Endothelial cell of umbilical vein (primary cell): Measurements from ENCODE around the gene MARK1.
"Not testable (repeated sequence)": the region's sequence is repeated elsewhere in the genome, so short reads cannot be mapped to it uniquely, and the experiment has no call there.

Experiments
- EZH2 ChIP-seq: IDR thresholded peaks from 2 replicates; pipeline ENCODE4 v1.6.1; 2012; ENCODE audit warnings: borderline replicate concordance, low read depth, mild to moderate bottlenecking, moderate library complexity, low read length, inconsistent platforms; ENCODE audit not compliant: severe bottlenecking
- FOS ChIP-seq: IDR thresholded peaks from 2 replicates; pipeline ENCODE4 v1.6.1; 2011; ENCODE audit warnings: mild to moderate bottlenecking, low read length, moderate library complexity, borderline replicate concordance; ENCODE audit not compliant: insufficient read depth
- GATA2 ChIP-seq: IDR thresholded peaks from 2 replicates; pipeline ENCODE4 v1.7.0; 2011; ENCODE audit warnings: low read depth, mild to moderate bottlenecking, moderate library complexity, mixed read lengths, low read length; ENCODE audit not compliant: insufficient read length, insufficient read depth
- JUN ChIP-seq: IDR thresholded peaks from 2 replicates; pipeline ENCODE4 v1.6.1; 2011; ENCODE audit warnings: borderline replicate concordance, low read depth; ENCODE audit not compliant: insufficient read length, insufficient read depth
- MAX ChIP-seq: IDR thresholded peaks from 2 replicates; pipeline ENCODE4 v1.6.1; 2011; ENCODE audit not compliant: insufficient read depth, insufficient read length
- POLR2A ChIP-seq: IDR thresholded peaks from 2 replicates; pipeline ENCODE4 v1.6.1; 2012; ENCODE audit warnings: low read depth, mild to moderate bottlenecking, control low read depth, low read length
- POLR2AphosphoS5 ChIP-seq: IDR thresholded peaks from 2 replicates; pipeline ENCODE4 v1.6.1; 2012; ENCODE audit warnings: low read depth, mild to moderate bottlenecking, control low read depth, low read length, moderate library complexity; ENCODE audit not compliant: insufficient read depth
- TF ChIP-seq, protein P1 (sequence below), 2 donors: IDR thresholded peaks; 1 replicate in 1 of 2; 2 replicates in 1 of 2; pipeline ENCODE4 v1.5.1; 2011; ENCODE audit warnings: low read length in 2 of 2, mild to moderate bottlenecking in 2 of 2, moderate library complexity in 2 of 2, control low read depth in 1 of 2, inconsistent platforms in 1 of 2, low read depth in 1 of 2; ENCODE audit not compliant: insufficient read depth in 1 of 2; ENCODE audit errors: extremely low read depth in 1 of 2

DNA sequence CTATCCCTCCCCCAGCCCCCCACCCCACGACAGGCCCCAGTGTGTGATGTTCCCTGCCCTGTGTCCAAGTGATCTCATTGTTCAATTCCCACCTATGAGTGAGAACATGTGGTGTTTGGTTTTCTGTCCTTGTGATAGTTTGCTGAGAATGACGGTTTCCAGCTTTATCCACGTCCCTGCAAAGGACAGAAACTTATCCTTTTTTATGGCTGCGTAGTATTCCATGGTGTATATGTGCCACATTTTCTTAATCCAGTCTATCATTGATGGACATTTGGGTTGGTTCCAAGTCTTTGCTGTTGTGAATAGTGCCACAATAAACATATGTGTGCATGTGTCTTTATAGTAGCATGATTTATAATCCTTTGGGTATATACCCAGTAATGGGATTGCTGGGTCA is 77.7 kb downstream of the MARK1 start:
- TF ChIP-seq, protein P1, sequence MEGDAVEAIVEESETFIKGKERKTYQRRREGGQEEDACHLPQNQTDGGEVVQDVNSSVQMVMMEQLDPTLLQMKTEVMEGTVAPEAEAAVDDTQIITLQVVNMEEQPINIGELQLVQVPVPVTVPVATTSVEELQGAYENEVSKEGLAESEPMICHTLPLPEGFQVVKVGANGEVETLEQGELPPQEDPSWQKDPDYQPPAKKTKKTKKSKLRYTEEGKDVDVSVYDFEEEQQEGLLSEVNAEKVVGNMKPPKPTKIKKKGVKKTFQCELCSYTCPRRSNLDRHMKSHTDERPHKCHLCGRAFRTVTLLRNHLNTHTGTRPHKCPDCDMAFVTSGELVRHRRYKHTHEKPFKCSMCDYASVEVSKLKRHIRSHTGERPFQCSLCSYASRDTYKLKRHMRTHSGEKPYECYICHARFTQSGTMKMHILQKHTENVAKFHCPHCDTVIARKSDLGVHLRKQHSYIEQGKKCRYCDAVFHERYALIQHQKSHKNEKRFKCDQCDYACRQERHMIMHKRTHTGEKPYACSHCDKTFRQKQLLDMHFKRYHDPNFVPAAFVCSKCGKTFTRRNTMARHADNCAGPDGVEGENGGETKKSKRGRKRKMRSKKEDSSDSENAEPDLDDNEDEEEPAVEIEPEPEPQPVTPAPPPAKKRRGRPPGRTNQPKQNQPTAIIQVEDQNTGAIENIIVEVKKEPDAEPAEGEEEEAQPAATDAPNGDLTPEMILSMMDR (IDR thresholded peaks at IDR 0.05; ENCODE audit: extremely low read depth in 1 of 2, insufficient read depth in 1 of 2, low read depth in 1 of 2, low read length in 2 of 2) = not testable (repeated sequence)
- not testable (repeated sequence) for TF ChIP-seq JUN, POLR2AphosphoS5, EZH2, POLR2A, MAX, GATA2, FOS
